Measurements from ENCODE around the gene CX3CL1.
"Not testable (repeated sequence)": the region's sequence is repeated elsewhere in the genome, so short reads cannot be mapped to it uniquely, and the experiment has no call there.

DNA sequence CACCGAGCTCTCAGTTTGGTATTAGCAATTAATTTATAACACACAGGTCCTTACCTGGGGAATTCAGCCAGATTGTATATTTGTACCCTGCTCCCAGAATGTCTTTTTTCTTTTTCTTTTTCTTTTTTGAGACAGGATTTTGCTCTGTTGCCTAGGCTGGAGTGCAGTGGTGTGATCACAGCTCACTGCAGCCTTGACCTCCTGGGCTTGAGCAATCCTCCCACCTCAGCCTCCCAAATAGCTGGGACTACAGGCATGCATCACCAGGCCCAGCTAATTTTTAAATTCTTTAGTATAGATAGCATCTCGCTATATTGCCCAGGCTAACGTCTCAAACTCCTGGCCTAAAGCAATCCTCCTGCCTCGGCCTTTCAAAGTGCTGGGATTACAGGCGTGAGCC, 28.2 kb upstream of the CX3CL1 start:
- TF ChIP-seq CTCF, POLR2A (IDR thresholded peaks at IDR 0.05): not testable (repeated sequence)
